OCI-LY1 (cell line): ENCODE results near the gene SLC6A8.
"Not testable (repeated sequence)": the region's sequence is repeated elsewhere in the genome, so short reads cannot be mapped to it uniquely, and the experiment has no call there.

Experiments used
- H2AFZ ChIP-seq: fragments of 200-600 bp; sonication (generic), shearing (Covaris generic); 2 replicates; pipeline ENCODE4 v1.6.0; 2014; ENCODE audit warnings: antibody characterized with exemption, mild to moderate bottlenecking, low read length
- H3F3A ChIP-seq: fragments of 200-600 bp; sonication (generic), shearing (Covaris generic); 2 replicates; pipeline ENCODE4 v1.6.0; 2014; ENCODE audit warnings: mild to moderate bottlenecking, antibody characterized with exemption, low read length, moderate library complexity; ENCODE audit not compliant: insufficient read depth
- H3K27ac ChIP-seq: fragments of 200-600 bp; sonication (generic); 2 replicates; pipeline ENCODE4 v1.5.1; 2014; ENCODE audit warnings: low read length, mixed run types, mild to moderate bottlenecking, low read depth; ENCODE audit not compliant: poor library complexity, severe bottlenecking
- H3K27me3 ChIP-seq: fragments of 200-600 bp; sonication (generic); 2 replicates; pipeline ENCODE4 v1.6.0; 2014; ENCODE audit warnings: antibody characterized with exemption, mild to moderate bottlenecking, low read length, moderate library complexity; ENCODE audit not compliant: insufficient read depth
- H3K36me3 ChIP-seq: fragments of 200-600 bp; sonication (generic); 2 replicates; pipeline ENCODE4 v1.6.1; 2014; ENCODE audit warnings: mild to moderate bottlenecking, antibody characterized with exemption, low read length, moderate library complexity, mixed read lengths; ENCODE audit not compliant: insufficient read depth
- H3K4me1 ChIP-seq: fragments of 200-600 bp; sonication (generic); 2 replicates; pipeline ENCODE4 v1.5.1; 2014; ENCODE audit warnings: mild to moderate bottlenecking, low read length, moderate library complexity; ENCODE audit not compliant: insufficient read depth, severe bottlenecking
- H3K4me2 ChIP-seq: fragments of 200-600 bp; sonication (generic), shearing (Covaris generic); 2 replicates; pipeline ENCODE4 v1.6.1; 2014; ENCODE audit warnings: low read length
- H3K4me3 ChIP-seq: fragments of 200-600 bp; sonication (generic); 2 replicates; pipeline ENCODE4 v1.5.1; 2014; ENCODE audit warnings: low read length, low read depth, mild to moderate bottlenecking, mixed read lengths; ENCODE audit not compliant: poor library complexity, severe bottlenecking
- H3K79me2 ChIP-seq: fragments of 200-600 bp; shearing (Covaris generic); 2 replicates; pipeline ENCODE4 v1.6.1; 2016; ENCODE audit warnings: mixed run types, low read length, mixed read lengths; ENCODE audit not compliant: insufficient read depth
- H3K9ac ChIP-seq: fragments of 200-600 bp; sonication (generic), shearing (Covaris generic); 2 replicates; pipeline ENCODE4 v1.6.1; 2014; ENCODE audit warnings: mild to moderate bottlenecking, low read length, mixed read lengths
- H3K9me2 ChIP-seq: fragments of 200-600 bp; sonication (generic), shearing (Covaris generic); 2 replicates; pipeline ENCODE4 v1.6.1; 2014; ENCODE audit warnings: low read depth, mild to moderate bottlenecking, low read length, mixed read lengths
- H3K9me3 ChIP-seq: fragments of 200-600 bp; shearing (Covaris generic); 2 replicates; pipeline ENCODE4 v1.6.1; 2014; ENCODE audit warnings: low read length, mixed read lengths
- H4K20me1 ChIP-seq: fragments of 200-600 bp; sonication (generic), shearing (Covaris generic); 2 replicates; pipeline ENCODE4 v1.6.0; 2016; ENCODE audit warnings: mild to moderate bottlenecking, low read length; ENCODE audit not compliant: insufficient read depth
- EZH2 ChIP-seq: fragments of 200-600 bp; sonication (generic), shearing (Covaris generic); IDR thresholded peaks from 2 replicates; pipeline ENCODE4 v1.8.0; 2017; ENCODE audit warnings: borderline replicate concordance, mixed run types, mild to moderate bottlenecking, antibody characterized with exemption, low read length, moderate library complexity, mixed read lengths
- TF ChIP-seq, protein P1 (sequence below): fragments of 200-600 bp; sonication (generic), shearing (Covaris generic); IDR thresholded peaks from 2 replicates; pipeline ENCODE4 v1.5.1; 2017; ENCODE audit warnings: mild to moderate bottlenecking, antibody characterized with exemption, low read length, moderate library complexity, mixed read lengths

The SLC6A8 gene

DNA sequence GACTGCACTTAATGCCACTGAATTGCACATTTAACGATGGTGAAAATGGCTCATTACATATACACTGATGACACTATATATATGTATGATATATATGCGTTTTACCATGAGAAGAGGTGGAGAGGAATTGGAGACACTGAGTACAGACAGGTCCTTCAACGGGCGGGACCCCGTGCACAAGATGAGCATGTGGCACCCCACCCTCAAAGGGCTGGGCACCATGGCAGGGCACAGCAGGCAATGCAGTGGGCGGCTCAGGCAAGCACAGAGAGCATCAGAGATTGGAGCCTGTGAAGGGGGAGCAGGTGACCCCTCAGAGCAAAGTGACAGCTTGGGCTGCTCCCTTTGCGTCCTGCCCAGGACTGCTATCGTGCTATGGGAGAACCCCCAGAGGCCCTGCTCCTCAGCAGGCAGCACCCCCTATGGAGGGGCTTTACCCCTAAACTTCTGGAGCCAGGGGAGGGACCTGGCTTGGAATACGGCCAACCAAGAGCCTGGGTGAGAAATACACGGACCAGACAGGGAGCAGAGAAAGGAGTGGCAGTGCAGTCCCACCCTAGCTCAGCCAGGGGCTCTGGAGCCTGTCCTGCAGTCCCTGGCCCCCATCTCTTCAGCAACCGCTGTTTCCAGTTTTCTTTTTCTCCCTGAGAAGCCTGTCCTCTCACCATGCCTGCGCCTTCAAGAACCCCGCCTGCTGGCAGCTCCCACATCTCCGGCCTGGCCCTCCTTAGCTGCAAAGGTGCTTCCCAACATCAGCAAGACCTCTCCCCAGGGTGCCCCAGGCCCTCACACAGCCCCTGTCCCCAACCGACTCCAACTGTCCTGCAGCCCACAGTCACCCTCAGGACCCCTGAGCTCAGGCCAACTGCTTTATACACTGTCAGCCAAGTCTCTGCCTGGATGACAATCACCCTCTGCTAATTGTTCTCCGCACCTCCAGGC, 10.5 kb downstream of the SLC6A8 start:
- Histone ChIP-seq H3K27ac (no peak overlapping the region), H3K27me3 (no peaks in the 10 kb centered on the region), H3K36me3 (peaks cover 5% of the 10 kb centered on the region), H3K79me2 (no peaks in the 10 kb centered on the region), H3K4me2 (no peak overlapping the region), H3K9me3 (no peaks in the 10 kb centered on the region), H2AFZ (no peak overlapping the region), H3K9me2 (no peaks in the 10 kb centered on the region), H4K20me1 (no peaks in the 10 kb centered on the region), H3F3A (no peaks in the 10 kb centered on the region), H3K9ac (no peak overlapping the region), H3K4me3 (no peak overlapping the region), H3K4me1 (no peaks in the 10 kb centered on the region)
- no peak for TF ChIP-seq EZH2
- TF ChIP-seq, protein P1, sequence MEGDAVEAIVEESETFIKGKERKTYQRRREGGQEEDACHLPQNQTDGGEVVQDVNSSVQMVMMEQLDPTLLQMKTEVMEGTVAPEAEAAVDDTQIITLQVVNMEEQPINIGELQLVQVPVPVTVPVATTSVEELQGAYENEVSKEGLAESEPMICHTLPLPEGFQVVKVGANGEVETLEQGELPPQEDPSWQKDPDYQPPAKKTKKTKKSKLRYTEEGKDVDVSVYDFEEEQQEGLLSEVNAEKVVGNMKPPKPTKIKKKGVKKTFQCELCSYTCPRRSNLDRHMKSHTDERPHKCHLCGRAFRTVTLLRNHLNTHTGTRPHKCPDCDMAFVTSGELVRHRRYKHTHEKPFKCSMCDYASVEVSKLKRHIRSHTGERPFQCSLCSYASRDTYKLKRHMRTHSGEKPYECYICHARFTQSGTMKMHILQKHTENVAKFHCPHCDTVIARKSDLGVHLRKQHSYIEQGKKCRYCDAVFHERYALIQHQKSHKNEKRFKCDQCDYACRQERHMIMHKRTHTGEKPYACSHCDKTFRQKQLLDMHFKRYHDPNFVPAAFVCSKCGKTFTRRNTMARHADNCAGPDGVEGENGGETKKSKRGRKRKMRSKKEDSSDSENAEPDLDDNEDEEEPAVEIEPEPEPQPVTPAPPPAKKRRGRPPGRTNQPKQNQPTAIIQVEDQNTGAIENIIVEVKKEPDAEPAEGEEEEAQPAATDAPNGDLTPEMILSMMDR = no peak

DNA sequence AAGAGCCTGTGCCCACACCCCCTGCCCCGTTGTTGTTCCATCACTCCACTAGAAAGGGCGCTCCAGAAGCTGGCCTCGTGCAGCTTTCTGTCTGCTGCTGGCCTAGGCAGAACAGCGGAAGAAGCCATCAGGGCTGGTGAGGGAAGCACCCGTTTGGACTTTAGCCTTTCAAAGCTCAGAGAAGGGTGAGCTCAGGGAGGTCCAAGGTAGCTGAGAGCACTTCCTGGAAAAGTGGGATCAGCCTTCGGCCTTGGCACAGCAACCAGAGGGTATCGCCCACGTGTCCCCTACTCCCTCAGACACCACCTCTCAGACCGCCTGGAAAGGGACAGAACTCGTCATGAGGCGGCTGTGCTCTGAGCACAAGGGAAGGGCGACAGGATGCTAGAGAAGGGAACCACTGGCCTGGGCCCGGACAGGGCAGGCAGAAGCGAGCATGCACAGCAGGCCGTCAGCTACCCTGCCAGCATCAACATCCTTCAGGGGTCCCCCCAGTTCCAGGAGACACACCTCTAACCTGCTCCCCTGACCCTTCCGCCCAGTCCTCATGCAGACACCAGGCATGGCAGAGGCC, 11.6 kb downstream of the SLC6A8 start:
- H3K4me2 ChIP-seq, H3K9me3 ChIP-seq, H3K79me2 ChIP-seq, H3K36me3 ChIP-seq, H3K27me3 ChIP-seq, H2AFZ ChIP-seq, H3K9ac ChIP-seq, H3K27ac ChIP-seq, H3K4me3 ChIP-seq, H4K20me1 ChIP-seq, H3K4me1 ChIP-seq, H3F3A ChIP-seq, H3K9me2 ChIP-seq: not testable (repeated sequence)

DNA sequence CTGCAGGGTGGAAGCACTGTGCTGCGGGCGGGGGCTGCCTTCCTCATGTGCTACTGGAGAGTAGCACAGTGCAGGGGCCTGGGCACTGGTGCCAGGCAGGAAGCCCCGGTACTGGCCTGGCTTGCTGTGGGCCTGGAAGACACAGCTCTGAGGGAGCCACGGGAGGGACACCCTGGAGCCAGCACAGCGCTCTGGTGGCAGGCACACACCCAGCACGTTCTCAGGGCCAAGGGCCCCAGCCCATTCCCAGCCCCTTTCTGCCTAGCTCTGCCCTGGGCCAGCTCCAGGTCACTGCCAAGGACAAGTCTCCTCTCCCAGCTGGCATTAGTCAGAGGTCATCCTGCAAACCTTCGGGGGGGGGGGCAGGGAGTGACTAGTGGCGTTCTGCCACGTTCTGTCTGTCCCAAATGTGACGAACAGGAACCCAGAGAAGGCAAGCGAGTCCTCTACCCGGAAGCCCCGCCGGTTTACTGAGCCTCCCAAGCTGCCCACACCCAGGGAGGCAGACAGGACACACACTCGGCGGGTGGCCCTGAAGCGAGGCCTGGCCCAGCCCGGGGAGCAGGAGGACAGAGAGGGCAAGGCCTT, 12.2 kb downstream of the SLC6A8 start:
- H3K79me2 ChIP-seq, H3K4me1 ChIP-seq, H3K9ac ChIP-seq, H3K36me3 ChIP-seq, H4K20me1 ChIP-seq, H3K4me3 ChIP-seq, H3K27ac ChIP-seq, H2AFZ ChIP-seq, H3K9me2 ChIP-seq, H3K27me3 ChIP-seq, H3K9me3 ChIP-seq, H3F3A ChIP-seq, H3K4me2 ChIP-seq: not testable (repeated sequence)

DNA sequence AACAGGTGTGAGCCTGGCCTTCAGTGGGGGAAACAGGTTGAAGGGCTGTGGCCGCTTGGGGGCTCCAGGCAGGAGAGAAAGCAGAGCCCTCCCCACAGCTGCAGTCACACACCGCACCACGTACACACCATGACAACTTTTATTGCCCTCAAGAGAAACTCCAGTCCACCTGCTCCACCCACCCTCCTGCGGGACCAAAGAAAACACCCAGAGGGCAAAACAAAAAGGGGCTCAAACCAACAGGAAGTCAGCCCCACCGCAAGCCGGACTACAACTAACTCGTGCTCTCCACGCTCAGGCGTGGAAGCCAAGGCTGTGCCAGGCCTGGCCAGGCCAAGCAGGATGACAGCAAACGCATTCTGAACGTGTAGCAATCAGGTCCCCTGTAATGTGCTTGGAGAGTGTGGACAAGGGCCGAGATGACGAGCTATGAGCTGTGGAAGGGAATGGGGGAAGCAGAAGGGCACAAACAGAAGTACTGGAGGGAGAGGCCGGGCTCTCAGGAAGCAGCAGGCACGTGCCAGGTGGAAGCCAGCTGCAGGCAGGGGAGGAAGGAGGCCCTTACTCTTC, 12.7 kb downstream of the SLC6A8 start:
- H3K4me3 ChIP-seq = no peak overlapping the region
- no peak overlapping the region for H2AFZ ChIP-seq
- no peak for TF ChIP-seq EZH2
- TF ChIP-seq, protein P1 = no peak
- no peaks in the 10 kb centered on the region for H3F3A ChIP-seq
- H3K9ac ChIP-seq = no peak overlapping the region
- no peaks in the 10 kb centered on the region for H3K9me2 ChIP-seq
- H3K9me3 ChIP-seq = no peaks in the 10 kb centered on the region
- no peaks in the 10 kb centered on the region for H3K4me1 ChIP-seq
- no peak overlapping the region for H3K4me2 ChIP-seq
- no peaks in the 10 kb centered on the region for H3K27me3 ChIP-seq
- no peak overlapping the region for H3K27ac ChIP-seq
- no peaks in the 10 kb centered on the region for H3K79me2 ChIP-seq
- H3K36me3 ChIP-seq = peaks cover 5% of the 10 kb centered on the region
- no peaks in the 10 kb centered on the region for H4K20me1 ChIP-seq
